Stimulated activated CD8-positive, alpha-beta memory T cell treated with anti-CD3 and anti-CD28 coated beads, Interleukin-4, amount 100 ng/mL, for 48 hours (primary cell): ENCODE results near the gene C1QTNF5.

ENCODE experiments used
- DNase-seq: peaks from one replicate; pipeline ENCODE4 v3.0.0-alpha.2; 2020

Gene C1QTNF5

DNA sequence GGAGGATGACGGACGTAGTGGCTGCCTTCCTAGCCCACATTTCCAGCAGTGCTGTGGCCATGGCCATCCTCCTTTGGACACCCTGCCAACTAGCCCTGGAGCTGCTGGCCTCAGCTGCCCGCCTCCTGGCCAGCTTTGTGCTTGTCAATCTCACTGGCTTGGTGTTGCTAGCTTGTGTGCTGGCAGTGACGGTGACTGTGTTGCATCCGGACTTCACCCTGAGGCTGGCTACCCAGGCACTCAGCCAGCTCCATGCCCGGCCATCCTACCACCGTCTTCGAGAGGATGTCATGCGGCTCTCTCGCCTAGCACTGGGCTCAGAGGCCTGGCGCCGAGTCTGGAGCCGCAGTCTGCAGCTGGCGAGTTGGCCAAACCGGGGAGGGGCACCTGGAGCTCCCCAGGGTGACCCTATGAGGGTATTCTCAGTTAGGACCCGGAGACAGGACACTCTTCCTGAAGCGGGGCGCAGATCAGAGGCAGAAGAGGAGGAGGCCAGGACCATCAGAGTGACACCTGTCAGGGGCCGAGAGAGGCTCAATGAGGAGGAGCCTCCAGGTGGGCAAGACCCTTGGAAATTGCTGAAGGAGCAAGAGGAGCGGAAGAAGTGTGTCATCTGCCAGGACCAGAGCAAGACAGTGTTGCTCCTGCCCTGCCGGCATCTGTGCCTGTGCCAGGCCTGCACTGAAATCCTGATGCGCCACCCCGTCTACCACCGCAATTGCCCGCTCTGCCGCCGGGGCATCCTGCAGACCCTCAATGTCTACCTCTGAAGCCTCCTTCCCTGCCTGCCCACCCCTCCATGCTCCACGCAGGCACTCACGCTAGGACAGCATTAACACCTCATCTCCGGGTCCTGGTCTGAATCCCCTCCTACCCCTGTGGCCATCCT is 4.8 kb downstream of the C1QTNF5 start:
- DNase-seq: no peak

DNA sequence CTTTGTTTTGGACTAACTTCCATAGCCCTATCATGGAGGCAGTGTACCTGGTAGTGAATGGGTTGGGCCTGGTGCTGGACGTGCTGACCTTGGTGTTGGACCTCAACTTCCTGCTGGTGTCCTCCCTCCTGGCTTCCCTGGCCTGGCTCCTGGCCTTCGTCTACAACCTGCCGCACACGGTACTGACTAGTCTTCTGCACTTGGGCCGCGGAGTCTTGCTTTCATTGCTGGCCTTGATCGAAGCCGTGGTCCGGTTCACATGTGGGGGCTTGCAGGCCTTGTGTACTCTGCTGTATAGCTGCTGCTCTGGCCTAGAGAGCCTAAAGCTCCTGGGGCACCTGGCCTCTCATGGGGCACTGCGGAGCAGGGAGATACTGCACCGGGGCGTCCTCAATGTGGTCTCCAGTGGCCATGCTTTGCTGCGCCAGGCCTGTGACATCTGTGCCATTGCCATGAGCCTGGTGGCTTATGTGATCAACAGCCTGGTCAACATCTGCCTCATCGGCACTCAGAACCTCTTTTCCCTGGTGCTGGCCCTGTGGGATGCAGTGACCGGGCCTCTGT is 5.5 kb downstream of the C1QTNF5 start:
- no peak for DNase-seq

DNA sequence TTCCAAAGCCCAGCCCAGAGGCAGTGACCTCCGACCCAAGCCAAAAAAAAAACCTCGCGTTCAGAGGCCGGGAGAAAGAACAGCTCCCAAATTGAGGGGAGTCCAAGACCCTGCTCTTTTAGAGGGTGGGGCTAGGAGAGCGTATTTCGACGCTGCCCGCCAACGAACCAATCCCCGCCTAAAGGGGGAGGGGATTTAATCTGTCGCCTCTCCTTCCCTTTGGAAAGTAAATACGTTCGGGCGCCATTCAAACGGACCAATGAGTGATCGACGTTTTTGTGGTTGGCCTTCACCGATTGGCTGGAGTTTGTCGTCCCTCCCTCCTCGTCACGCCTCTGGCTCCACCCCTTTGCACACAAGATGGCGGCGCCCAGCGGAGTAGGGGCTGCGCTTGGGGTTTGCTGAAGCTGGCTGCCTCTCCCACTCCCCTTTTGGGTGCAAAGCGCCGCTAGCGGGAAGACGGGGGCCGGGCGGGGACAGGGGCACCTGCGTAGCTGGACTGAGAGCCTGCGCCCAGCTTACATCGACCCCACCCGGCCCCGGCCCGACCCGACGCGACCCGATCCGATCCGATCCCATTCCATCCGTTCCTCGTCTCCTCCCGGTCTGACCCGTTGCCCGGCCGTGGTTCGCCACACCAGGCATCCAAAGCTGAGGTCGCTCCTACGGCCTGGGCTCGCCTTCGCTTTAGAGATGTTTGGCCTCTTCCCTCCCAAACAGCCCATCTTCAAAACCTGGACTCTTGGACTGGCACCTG is 6.3 kb downstream of the C1QTNF5 start, which contains the start of gene RNF26:
Gene RNF26 (plus strand): TSS at position 354 of the 757 bp plus-strand sequence. CDS start 596 bp downstream, outside the sequence.
- peak; percentile 95 for DNase-seq

DNA sequence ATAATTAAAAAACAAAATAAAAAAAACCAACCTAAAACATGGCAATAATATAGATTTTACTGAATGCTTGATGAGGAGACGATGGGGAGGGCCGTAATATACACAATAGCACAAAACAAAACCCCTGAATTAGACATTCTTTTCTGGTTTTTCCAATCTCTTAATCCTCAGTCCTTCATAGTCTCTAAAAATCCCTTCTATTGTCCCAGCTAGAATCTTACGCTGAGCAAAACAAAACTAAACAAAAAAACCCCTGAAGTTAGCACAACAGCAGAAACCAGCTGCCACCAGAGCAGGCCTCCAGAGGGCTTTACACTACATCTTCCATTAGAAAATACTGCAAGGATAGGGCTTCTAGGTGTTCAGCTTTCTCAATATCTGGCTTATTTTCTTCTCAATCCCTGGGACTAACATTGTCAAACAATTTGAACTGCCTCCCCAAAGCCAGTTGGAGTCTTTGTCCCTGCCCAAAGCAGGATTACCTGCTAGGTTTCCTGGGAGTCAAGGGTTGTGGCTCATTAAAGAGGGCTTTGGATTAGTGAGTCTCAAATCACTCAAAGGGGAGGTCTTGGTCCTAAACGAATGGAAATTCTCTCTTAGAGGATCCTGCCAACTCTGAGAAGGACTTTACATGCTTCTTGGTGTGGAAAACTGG is 8.4 kb downstream of the C1QTNF5 start:
- DNase-seq: no peak

DNA sequence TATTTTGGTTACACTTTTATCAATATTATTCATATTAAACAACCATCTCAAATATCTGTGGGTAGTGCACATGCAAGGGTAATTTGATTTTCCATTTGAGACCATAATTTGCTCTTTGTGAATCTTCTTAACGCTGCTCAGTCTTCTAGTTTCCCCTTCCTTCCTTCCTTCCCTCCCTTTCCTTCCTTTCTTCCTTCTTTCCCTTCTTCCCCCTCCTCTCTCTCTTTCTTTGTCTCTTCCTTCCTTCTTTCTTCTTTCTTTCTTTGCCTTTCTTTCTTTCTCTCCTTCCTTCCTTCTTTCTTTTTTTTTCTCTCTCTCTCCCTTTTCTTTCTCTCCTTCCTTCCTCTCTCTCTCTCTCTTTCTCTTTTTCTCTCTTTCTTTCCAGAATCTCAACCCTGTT is 10.4 kb downstream of the C1QTNF5 start:
- DNase-seq: no peak

DNA sequence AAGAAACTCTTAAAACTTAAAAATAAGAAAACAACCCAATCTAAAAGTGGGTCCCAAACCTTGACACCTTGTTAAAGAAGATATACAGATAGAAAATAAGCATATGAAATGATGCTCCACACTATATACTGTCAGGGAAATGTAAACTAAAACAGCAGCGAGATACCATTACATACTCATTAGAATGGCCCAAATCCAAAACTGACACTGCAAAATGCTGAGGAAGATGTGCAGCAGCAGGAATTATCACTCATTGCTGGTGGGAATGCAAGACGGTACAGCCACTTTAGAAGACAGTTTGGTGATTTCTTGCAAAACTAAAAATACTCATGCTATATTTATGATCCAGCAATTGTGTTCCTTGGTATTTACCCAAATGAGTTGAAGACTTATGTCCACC is 11.4 kb downstream of the C1QTNF5 start:
- DNase-seq: no peak

DNA sequence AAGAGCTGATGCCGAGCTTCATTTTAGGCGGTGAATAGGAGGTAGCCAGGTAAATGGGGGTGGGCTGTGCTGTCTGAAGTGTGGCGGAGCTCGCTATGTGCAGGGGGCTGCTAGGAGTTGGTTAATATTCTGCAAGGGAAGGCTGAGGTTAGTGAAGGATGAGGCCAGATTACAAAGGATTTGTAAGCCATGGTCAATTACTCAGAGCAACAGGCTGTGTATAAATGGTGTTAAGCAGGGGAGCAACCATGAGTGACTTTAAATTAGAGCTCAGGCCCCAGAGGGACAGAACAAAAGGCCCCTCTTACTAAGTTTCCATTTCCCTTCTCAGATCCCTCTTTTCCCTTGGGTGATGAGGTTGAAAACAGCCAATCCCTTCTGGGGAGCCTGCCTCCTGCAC is 16.5 kb downstream of the C1QTNF5 start:
- no peak for DNase-seq

DNA sequence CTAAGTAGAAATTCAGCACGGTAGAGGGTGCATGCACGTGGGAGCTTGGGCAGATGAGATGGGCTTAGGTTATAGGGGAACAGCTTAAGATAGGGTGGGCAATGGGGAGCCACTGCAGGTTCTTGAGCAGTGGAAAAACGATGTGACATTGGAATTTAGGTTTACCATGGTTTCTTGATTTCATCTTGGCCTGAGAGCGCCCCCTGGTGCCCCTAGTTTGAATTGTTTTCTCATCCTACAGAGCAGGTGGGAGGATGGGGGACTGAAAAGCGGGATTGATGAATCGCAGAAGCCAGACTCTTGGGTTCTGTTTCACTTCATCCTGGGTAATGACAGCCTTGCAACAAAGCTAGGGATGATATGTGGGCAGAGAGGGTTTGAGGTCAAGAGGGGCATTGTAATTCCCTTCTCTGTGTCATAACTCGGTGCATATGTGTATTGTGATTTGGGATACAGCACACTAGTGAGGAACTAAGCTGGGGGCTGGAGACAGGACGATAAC is 17.1 kb downstream of the C1QTNF5 start:
- peak; percentile 95 for DNase-seq

DNA sequence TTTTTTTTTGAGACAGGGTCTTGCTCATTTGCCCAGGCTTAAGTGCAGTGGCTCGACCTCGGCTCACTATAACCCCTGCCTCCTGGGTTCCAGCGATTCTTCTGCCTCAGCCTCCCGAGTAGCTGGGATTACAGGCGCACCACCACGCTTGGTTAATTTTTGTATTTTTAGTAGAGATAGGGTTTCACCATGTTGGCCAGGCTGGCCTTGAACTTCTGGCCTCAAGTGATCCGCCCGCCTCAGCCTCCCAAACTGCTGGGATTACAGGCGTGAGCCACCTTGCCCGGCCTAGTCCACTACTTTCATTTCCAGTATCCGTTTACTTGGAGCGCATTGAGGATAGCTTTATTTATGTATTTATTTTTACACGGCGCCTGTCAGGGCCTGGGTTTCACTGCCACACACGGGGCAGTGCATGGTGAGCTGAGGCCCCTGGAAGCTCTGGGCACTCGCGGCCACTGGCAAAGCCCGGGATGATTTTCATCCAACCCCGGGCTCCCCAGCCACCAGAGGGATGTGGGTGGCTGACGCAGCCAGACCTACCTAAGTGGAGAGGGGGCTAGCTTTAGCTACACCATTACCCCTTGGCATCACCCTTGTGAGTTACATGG is 17.7 kb downstream of the C1QTNF5 start:
- no peak for DNase-seq

DNA sequence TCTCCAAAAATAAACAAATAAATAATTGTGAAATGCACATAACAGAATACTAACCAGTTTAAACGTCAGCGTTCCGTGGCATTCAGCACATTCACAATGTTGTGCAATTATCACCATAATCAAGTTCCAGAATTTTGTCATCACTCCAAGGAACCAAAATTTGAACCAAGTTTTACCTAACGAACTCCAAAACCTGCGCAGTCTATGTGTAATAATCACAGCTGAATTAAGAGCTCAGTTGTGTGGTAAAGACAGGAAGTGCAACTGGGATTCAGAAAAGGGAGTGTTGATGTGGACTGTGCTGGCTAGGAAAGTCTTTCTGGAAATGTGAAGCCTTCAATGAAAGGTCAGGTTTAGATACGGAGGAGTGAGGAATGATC is 18.3 kb downstream of the C1QTNF5 start:
- no peak for DNase-seq

DNA sequence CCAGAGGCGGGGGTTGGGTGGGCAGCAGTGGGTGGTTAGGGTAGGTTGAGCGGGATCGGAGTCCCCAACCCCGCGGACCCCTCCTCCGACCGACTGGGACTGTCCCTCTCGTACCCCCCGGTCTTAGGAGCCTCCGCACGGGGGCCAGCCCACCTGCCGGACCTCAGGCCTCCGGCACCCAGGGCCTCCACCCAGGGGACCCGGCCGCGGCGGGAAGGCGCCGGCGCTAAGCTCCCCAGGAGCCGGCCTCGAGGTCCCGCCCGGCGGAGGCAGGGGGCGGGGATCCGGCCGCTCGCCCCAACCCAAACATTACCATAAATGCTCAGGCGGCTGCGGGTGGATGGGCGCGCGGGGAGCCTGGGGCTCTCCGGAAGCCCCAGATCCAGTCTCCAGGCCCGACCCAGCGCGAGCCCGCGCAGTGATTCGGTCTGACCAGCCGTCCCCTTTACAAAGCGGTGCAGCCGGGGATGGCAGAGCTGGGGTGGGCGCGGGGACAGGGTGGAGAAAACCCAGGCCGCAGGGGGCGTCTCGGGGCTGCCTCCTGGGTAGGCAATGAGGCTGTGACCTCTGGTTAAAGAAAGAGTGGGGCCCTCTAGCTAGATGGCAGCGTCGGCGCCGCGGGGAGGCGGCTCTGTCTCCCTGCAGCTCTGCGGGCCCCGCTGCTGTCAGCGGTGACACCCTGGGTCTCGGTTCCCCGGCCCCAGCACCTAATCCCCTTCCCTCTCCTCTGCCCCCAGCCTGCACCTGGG is 19.7 kb downstream of the C1QTNF5 start:
- peak; percentile 71 for DNase-seq

DNA sequence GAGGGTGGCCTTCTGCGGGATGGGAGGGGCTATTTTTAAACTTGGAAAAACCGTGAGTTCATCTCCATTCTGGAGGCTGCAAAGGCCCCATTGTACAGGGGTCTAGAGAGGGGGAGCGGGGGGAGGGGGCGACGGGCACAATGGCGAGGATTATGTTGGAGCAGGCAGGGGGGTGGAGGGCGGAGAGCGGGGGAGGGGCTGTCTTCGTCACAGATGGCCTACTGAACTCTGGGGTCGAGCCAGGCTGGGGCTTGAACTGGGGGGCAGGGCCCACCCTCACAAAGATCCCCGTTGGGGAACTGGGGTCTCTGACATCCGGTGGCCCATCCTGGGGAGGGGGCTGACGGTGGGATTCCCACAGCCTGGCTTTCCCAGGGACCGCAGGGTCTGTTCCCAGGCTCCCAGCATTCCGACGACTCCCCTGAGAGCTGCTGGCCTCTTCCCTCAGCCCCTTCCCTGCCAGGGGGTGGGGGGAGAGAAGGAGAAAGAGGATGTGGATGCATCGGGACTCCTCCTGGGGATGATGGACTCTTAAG is 20.4 kb downstream of the C1QTNF5 start:
- DNase-seq: no peak

DNA sequence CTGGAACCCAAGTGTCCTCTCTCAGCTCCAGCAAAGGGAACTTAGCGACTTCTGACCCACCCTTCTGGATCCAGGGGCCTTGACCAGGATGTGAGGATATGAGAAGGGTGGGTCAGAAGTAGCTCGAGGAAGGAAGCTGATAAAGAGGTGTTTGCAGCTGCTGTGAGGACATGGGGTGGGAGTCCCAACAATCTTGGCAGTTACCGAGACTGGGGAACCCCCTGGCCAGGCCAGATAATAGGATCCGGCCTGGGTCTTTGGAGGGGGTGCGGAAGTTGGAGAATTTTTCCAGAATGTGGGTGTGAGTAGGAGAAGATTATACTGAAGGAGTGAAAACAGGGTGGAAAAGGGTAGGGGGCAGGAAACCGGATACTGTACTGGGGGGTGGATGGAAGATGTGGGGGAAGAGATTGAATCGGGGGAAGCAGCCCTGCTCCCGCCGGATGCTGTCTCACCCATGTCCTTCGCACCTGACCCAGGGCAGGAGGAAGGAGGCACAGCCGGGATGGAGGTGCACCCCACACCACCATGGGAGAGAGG is 20.9 kb downstream of the C1QTNF5 start:
- no peak for DNase-seq

DNA sequence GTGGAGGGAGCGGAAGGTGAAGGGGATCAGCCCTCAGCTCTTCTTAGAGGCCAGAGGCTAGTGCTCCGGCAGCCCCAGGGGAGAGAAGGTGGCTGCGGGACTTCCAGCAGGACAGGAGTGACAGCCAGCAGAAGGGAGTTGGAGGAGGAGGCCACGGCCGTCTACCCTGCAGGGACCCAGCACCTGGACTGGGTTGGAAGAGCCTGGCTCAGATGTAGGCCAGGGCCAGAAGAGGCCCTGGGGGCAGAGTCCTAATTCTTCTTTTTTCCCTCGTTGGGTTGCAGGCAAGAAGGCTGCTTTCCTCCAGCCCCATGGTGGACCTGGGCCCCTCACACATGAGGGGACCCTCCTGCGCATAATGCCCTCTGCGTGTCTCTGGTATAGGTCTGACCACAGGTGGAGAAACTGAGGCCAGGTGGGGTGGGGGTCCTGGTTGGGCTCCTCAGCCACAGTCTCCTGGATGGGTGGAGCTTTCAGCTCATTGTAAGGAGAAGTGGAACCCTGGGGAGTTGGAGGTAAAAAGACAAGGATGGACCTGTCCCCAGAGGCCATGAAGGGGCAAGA is 21.5 kb downstream of the C1QTNF5 start:
- DNase-seq: no peak

DNA sequence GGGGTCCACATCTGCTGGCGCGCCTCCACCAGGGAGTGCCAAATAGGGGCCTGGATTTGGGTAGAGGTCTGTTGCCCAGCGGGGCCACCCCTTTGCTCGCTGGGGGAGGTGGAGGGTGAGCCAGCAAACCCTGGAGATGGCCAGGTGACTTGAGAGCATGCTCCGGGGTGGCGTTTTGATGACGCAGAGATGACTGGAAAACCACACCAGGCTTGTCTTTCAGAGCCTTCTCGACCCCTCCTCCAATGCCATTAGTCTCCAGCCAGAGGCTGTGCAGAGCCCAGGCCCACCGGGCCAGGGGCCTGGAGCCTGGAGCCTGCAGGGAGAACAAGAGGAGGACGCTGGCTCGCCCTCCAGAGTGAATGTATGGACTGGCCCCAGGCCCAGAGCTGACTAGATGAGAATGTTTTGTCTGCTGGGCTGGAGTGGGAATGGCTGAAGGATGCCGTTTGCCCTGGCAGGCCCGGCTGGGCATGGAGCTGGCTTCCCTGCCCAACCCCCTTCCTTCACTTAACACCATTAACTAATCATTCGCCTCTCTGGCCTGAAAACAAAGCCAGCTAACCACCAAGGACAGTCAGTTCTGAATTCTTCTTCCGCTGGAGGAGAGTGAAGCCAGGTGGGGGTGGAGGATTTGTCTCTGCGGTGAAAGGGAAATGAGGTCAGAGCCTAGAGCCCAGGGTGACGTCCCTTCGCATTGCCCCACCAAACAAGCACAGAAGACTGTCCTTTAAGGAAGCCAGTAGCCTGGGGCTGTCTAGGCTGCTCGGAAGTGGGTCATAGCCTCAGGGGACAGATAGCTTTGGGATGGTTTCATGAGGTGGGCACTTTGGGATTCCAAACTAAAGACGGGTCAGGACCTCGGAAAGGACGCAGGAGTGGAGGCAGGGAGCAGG is 22.2 kb downstream of the C1QTNF5 start:
- peak; percentile 37 for DNase-seq

DNA sequence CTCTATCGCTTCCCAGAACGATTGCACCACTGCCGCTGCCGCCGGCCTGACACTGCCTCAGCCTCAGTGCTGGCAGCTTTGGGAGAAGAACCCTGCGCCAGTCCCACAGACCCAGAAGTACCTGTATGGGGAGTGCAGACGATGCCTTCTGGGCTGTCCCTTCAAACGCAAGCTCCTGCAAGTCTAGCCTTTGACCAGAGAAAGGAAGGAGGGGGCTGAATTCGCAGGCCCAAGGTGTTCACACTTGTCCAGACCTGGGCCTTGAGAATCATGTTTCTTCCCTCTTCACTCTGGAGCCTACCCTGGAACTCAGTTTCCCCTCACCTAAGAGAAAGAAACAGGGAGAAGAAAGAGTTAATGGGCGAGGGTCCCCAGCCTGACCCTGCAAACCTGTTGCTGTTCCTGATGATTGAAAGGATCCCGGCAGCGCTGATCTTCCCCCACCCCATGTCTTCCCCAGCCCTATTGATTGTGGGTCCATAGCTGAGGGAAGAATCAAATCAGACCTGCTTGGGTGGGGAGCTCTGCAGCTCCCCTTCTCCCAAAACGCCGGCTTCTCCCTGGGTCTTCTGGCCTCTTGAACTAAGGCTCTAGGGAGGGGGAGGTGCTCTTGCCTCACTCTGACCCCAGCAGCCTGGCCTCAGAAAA is 23.0 kb downstream of the C1QTNF5 start:
- DNase-seq: no peak

DNA sequence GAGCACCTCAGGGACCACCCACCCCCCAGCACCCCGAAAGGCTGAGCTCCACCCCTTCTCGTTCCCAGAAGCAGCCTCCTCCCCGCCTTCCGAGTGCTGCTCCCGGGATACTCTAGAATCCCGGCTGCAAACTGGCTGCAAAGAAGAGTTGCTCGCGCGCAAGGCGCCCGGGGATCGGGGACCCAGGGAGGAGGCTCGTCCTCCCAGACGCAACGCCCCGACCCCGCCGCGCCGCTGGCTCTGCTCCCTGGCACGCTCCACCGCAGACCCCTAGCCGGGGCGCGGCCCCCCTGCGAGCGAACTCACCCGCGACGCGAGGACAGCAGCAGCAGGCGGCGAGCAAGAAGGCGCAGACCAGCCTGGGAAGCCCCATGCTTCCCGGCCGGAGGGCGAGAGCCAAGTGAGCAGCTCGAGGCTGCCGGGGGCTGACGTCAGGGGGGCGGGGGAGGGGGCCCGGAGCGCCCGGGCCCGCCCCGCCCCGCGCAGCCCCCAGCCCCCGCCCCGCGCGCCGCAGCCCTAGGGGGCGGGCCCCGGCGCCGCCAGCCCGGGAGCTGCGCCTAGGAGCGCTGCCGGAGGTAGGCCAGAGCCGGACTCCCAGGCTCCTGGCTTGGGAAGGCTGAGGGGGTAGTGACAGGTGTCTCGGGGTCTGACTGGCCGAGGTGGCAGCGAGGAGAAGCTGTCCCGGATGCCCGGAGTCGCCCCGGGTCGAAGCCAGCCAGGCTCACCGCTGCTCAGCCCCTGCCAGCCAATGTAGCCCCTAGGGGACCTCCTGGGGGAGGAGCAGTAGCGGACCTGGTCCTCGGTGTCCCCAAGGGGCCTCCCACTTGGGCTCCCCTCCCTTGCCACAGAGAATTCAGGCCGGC is 23.7 kb downstream of the C1QTNF5 start, which contains the start of gene MCAM:
Gene MCAM (minus strand): TSS at position 402 of the 863 bp plus-strand sequence. CDS start 29 bp downstream, at position 373.
- DNase-seq: peak; percentile 36
